Endodermal cell (in vitro differentiated cells): ENCODE results near the gene ZNF668. TPM values are rescaled to one million over a fixed set of nuclear protein-coding genes. Genes with fewer than 3 reads are reported as not detected.

Source experiments
- DNase-seq: peaks from one replicate; pipeline ENCODE4 v3.0.0-alpha.2; 2017
- H3K27ac ChIP-seq: 2 replicates; pipeline ENCODE4 v1.5.1; 2013; ENCODE audit warnings: mild to moderate bottlenecking, low read depth, low read length, moderate library complexity
- H3K27me3 ChIP-seq: 2 replicates; pipeline ENCODE4 v1.6.1; 2013; ENCODE audit warnings: mild to moderate bottlenecking, low read length, moderate library complexity; ENCODE audit not compliant: insufficient read depth, control insufficient read depth, poor library complexity, severe bottlenecking
- H3K36me3 ChIP-seq: 2 replicates; pipeline ENCODE4 v1.7.0; 2013; ENCODE audit warnings: mild to moderate bottlenecking, low read length, moderate library complexity; ENCODE audit not compliant: control insufficient read depth, insufficient read depth
- H3K4me1 ChIP-seq: one replicate; pipeline ENCODE4 v1.7.0; 2013; ENCODE audit warnings: low read length; ENCODE audit not compliant: control insufficient read depth, insufficient read depth
- H3K4me3 ChIP-seq: 2 replicates; pipeline ENCODE4 v1.5.1; 2013; ENCODE audit warnings: mild to moderate bottlenecking, low read length, moderate library complexity
- H3K9ac ChIP-seq: 2 replicates; pipeline ENCODE4 v1.6.1; 2013; ENCODE audit warnings: mild to moderate bottlenecking, low read length, moderate library complexity; ENCODE audit not compliant: poor library complexity, severe bottlenecking; ENCODE audit errors: extremely low read depth
- H3K9me3 ChIP-seq: 2 replicates; pipeline ENCODE4 v1.6.1; 2013; ENCODE audit warnings: mild to moderate bottlenecking, low read length, moderate library complexity; ENCODE audit not compliant: control insufficient read depth
- H3K27ac Mint-ChIP-seq: 2 replicates; pipeline ENCODE4 v1.8.0; 2020; ENCODE audit warnings: mixed read lengths
- H3K27me3 Mint-ChIP-seq: 2 replicates; pipeline ENCODE4 v1.8.0; 2021; ENCODE audit warnings: mild to moderate bottlenecking, mixed read lengths; ENCODE audit not compliant: insufficient read depth
- H3K36me3 Mint-ChIP-seq: 2 replicates; pipeline ENCODE4 v1.8.0; 2020; ENCODE audit warnings: low read depth, mixed read lengths
- H3K4me1 Mint-ChIP-seq: 2 replicates; pipeline ENCODE4 v1.8.0; 2020; ENCODE audit warnings: mixed read lengths
- H3K4me3 Mint-ChIP-seq: 2 replicates; pipeline ENCODE4 v1.8.0; 2020; ENCODE audit warnings: mild to moderate bottlenecking, moderate library complexity, mixed read lengths
- H3K9me3 Mint-ChIP-seq: 2 replicates; pipeline ENCODE4 v1.8.0; 2020; ENCODE audit warnings: mild to moderate bottlenecking, mixed read lengths
- WGBS, 2 experiments: methylation state at CpG; one replicate each; pipeline versions ENCODE4 v1.1.5 to v1.1.7; 2013; ENCODE audit warnings: missing lambda C conversion rate in 2 of 2, mixed read lengths in 1 of 2; ENCODE audit not compliant: insufficient coverage in 1 of 2, insufficient read length in 1 of 2; 5-methylcytosine and 5-hydroxymethylcytosine counted together
- long read RNA-seq, 4 experiments: library from polyadenylated mRNA in 2 of 4; library from RNA in 1 of 4; library from capped mRNA in 1 of 4; stranded (forward) in 3 of 4; unstranded in 1 of 4; transcript quantifications; one replicate each; pipeline ENCODE4 v2.0.0, GENCODE V29; 2020 to 2021; ENCODE audit warnings: inconsistent platforms in 1 of 4
- polyA plus RNA-seq, 2 experiments: library from polyadenylated mRNA; stranded (reverse); fragments of 50-300 nt; gene quantifications; one replicate each; pipeline ENCODE4 v1.2.3, GENCODE V29; 2013
- total RNA-seq, 2 donors: library from RNA; stranded (reverse); fragmentation: NEBNext Ultra II Directional in 1 of 2; extraction: Animal tissue kit (Norgen Biotek cat#: 25700) in 1 of 2; gene quantifications; 2 replicates in 1 of 2; 3 replicates in 1 of 2; pipeline ENCODE4 v1.2.1, GENCODE V29; 2021
- TF ChIP-seq, protein P1 (sequence below): fragments of 200-600 bp; sonication (generic); conservative IDR thresholded peaks from 2 replicates; pipeline ENCODE4 v1.5.0; 2021; ENCODE audit warnings: antibody characterized with exemption, mild to moderate bottlenecking

The ZNF668 gene
- total RNA-seq = 10 to 100 TPM; 11.2 to 12.6 TPM
- 9.8 TPM for polyA plus RNA-seq (2013, experiment 1 of 2)
- 11.6 TPM for polyA plus RNA-seq (2013, experiment 2 of 2)
- long read RNA-seq, experiment 1, partial matches to known transcripts = 1 of 2 reads
- long read RNA-seq, experiment 1, other reads (novel, unspliced or antisense) = 1 of 2 reads
- long read RNA-seq, experiment 2, transcript ZNF668-201 (3 exons, 2,762 nt) = major isoform, 18 of 23 reads
- long read RNA-seq, experiment 2, partial matches to known transcripts = 2 of 23 reads
- long read RNA-seq, experiment 2, other reads (novel, unspliced or antisense) = 2 of 23 reads
- long read RNA-seq, experiment 3, transcript ZNF668-201 (3 exons, 2,762 nt) = major isoform, 130 of 142 reads
- long read RNA-seq, experiment 3, partial matches to known transcripts = 2 of 142 reads
- long read RNA-seq, experiment 3, other reads (novel, unspliced or antisense) = 6 of 142 reads
- long read RNA-seq, experiment 4, partial matches to known transcripts = 1 of 5 reads
- long read RNA-seq, experiment 4, other reads (novel, unspliced or antisense) = 1 of 5 reads

- peak within 1 kb of the TSS; percentile 90 for H3K4me3 Mint-ChIP-seq
- TF ChIP-seq, protein P1, sequence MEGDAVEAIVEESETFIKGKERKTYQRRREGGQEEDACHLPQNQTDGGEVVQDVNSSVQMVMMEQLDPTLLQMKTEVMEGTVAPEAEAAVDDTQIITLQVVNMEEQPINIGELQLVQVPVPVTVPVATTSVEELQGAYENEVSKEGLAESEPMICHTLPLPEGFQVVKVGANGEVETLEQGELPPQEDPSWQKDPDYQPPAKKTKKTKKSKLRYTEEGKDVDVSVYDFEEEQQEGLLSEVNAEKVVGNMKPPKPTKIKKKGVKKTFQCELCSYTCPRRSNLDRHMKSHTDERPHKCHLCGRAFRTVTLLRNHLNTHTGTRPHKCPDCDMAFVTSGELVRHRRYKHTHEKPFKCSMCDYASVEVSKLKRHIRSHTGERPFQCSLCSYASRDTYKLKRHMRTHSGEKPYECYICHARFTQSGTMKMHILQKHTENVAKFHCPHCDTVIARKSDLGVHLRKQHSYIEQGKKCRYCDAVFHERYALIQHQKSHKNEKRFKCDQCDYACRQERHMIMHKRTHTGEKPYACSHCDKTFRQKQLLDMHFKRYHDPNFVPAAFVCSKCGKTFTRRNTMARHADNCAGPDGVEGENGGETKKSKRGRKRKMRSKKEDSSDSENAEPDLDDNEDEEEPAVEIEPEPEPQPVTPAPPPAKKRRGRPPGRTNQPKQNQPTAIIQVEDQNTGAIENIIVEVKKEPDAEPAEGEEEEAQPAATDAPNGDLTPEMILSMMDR = no peak
- H3K4me1 Mint-ChIP-seq = peaks cover 17% of the 10 kb centered on the region
- peak within 1 kb of the TSS; percentile 98 for H3K27ac Mint-ChIP-seq
- no peaks in the 10 kb centered on the region for H3K27me3 Mint-ChIP-seq
- Histone ChIP-seq H3K36me3 (peaks cover 29% of the 10 kb centered on the region), H3K4me3 (peak within 1 kb of the TSS; percentile 94), H3K27me3 (no peaks in the 10 kb centered on the region), H3K9ac (peak within 1 kb of the TSS; percentile 93), H3K9me3 (no peaks in the 10 kb centered on the region), H3K27ac (peak within 1 kb of the TSS; percentile 95), H3K4me1 (no peaks in the 10 kb centered on the region)
- WGBS, 2 experiments = 0% methylated on average over 31 to 48 of the region's 48 CpGs
- DNase-seq = peak; percentile 99
- H3K36me3 Mint-ChIP-seq = peaks cover 25% of the 10 kb centered on the region
- no peaks in the 10 kb centered on the region for H3K9me3 Mint-ChIP-seq
Observed at GRCh38 chr16:31073970-31074813, at the start of gene ZNF668, which contains the start of gene ZNF646. Gene ZNF668 (minus strand): TSS chr16:31074240. CDS start chr16:31064459, 9,781 bp downstream. Gene ZNF646 (plus strand): TSS chr16:31074422. CDS start chr16:31076325, 1,903 bp downstream.

DNA sequence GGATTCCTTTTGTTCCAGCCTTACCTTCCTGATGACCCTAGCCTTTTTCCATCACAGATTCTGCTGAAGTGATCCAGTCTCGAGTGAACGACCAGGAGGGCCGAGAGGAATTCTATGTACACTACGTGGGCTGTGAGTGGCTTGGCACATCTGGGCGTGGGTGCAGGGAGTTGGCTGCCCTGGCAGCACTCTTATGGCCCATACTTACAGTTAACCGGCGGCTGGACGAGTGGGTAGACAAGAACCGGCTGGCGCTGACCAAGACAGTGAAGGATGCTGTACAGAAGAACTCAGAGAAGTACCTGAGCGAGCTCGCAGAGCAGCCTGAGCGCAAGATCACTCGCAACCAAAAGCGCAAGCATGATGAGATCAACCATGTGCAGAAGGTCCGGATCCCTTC lies 46.1 kb upstream of the ZNF668 start:
- TF ChIP-seq, protein P1 = no peak
- peaks cover 7% of the 10 kb centered on the region for H3K4me1 Mint-ChIP-seq
- Histone ChIP-seq H3K27me3 (no peaks in the 10 kb centered on the region), H3K9ac (no peak overlapping the region), H3K4me3 (no peak overlapping the region), H3K27ac (no peak overlapping the region), H3K36me3 (peaks cover 37% of the 10 kb centered on the region), H3K4me1 (no peaks in the 10 kb centered on the region), H3K9me3 (no peaks in the 10 kb centered on the region)
- no peak for DNase-seq
- H3K4me3 Mint-ChIP-seq = no peak overlapping the region
- H3K9me3 Mint-ChIP-seq = no peaks in the 10 kb centered on the region
- H3K27ac Mint-ChIP-seq = no peak overlapping the region
- no peaks in the 10 kb centered on the region for H3K27me3 Mint-ChIP-seq
- WGBS, 2 experiments = 96 to 97% methylated on average over 16 of the region's 16 CpGs
- H3K36me3 Mint-ChIP-seq = peaks cover 38% of the 10 kb centered on the region
